ENCODE results near the gene IFNLR1.

The IFNLR1 gene

GRCh38 chr1:24138476-24139221 lies 48.4 kb downstream of the IFNLR1 start:
- Histone ChIP-seq H3K27me3 (no peaks in the 10 kb centered on the region), H3K36me3 (no peaks in the 10 kb centered on the region), H3K4me1 (no peaks in the 10 kb centered on the region), H3K4me3 (ENCODE audit: low read depth, low read length) (no peak overlapping the region), H3K9me3 (no peaks in the 10 kb centered on the region)
- DNase-seq: no peak
- no peak for TF ChIP-seq CTCF (IDR thresholded peaks at IDR 0.05; ENCODE audit: low read depth, low read length)

- H3K4me3 ChIP-seq (ENCODE audit: low read depth, low read length): no peak overlapping the region
- H3K4me1 ChIP-seq: no peaks in the 10 kb centered on the region
- no peak for TF ChIP-seq CTCF (IDR thresholded peaks at IDR 0.05; ENCODE audit: low read depth, low read length)
These were observed 50.0 kb downstream of the IFNLR1 start for GRCh38 chr1:24136956-24137539.

DNA sequence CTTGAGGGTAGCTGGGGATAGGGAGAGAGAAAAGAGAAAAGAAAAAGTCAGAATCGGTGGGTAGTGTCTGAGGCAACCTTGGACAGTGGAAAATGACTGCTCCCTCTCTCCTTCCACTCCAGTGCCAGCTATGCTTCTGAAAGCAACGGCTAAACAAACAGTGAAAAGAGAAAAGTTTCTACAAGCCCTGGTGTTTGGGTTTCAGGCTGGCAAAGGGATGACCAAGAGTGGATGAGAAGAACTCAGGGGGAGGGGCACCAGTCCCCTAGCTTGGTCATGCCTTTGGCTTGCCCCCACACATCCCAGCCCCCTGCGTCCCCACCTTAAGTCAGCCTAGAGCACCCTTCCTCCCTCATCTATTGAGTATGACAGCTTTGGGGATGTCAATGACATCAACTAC lies 52.7 kb downstream of the IFNLR1 start:
- no peak for DNase-seq
- H3K27me3 ChIP-seq: no peaks in the 10 kb centered on the region
- H3K4me1 ChIP-seq: no peaks in the 10 kb centered on the region
- TF ChIP-seq CTCF (IDR thresholded peaks at IDR 0.05; ENCODE audit: low read depth, low read length): no peak
- H3K9me3 ChIP-seq: no peaks in the 10 kb centered on the region
- no peak overlapping the region for H3K4me3 ChIP-seq (ENCODE audit: low read depth, low read length)
- H3K36me3 ChIP-seq: no peaks in the 10 kb centered on the region

More at GRCh38 chr1:24136956-24137539, 50.0 kb downstream of the IFNLR1 start:
- no peaks in the 10 kb centered on the region for H3K36me3 ChIP-seq
- no peak for DNase-seq
- H3K9me3 ChIP-seq: no peaks in the 10 kb centered on the region
- H3K27me3 ChIP-seq: no peaks in the 10 kb centered on the region

DNA sequence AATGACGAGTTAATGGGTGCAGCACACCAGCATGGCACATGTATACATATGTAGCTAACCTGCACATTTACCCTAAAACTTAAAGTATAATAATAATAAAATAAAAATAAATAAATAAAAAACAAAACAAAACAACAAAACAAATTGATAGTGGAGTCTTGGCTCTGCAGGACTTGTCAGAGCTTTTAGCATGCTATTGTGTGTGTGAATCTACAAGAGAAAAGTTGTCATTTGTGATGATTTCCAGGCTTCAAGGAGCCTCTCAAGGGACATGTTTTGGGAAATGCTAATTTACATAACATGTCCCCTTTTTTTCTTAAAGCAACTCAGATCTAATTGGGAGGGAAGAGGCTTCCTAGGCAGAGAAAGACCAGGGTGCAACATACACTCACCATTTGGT lies 53.3 kb downstream of the IFNLR1 start:
- Histone ChIP-seq H3K4me1 (no peaks in the 10 kb centered on the region), H3K4me3 (ENCODE audit: low read depth, low read length) (no peak overlapping the region), H3K9me3 (no peaks in the 10 kb centered on the region), H3K27me3 (no peaks in the 10 kb centered on the region), H3K36me3 (no peaks in the 10 kb centered on the region)
- TF ChIP-seq CTCF (IDR thresholded peaks at IDR 0.05; ENCODE audit: low read depth, low read length): no peak
- DNase-seq: no peak

DNA sequence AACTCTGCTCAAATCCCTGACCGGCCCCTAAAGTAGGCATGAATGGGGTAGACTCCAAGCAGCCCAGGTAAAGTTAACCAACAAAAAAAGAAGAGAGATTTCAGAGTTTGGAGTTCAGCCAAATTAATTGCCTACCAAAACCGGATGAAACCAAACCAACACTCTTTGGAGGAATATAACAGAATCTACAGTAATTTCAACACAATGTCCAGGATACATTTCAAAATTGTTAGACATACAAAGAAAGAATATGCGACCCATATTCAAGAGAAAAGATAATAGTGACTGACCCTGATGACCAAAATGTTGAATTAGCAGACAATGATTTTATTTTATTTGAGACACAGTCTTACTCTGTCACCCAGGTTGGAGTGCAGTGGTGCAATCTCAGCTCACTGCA lies 56.7 kb downstream of the IFNLR1 start:
- H3K4me3 ChIP-seq (ENCODE audit: low read depth, low read length): no peak overlapping the region
- no peak for TF ChIP-seq CTCF (IDR thresholded peaks at IDR 0.05; ENCODE audit: low read depth, low read length)
- no peaks in the 10 kb centered on the region for H3K36me3 ChIP-seq
- H3K27me3 ChIP-seq: no peaks in the 10 kb centered on the region
- H3K4me1 ChIP-seq: no peaks in the 10 kb centered on the region
- H3K9me3 ChIP-seq: no peaks in the 10 kb centered on the region
- no peak for DNase-seq

DNA sequence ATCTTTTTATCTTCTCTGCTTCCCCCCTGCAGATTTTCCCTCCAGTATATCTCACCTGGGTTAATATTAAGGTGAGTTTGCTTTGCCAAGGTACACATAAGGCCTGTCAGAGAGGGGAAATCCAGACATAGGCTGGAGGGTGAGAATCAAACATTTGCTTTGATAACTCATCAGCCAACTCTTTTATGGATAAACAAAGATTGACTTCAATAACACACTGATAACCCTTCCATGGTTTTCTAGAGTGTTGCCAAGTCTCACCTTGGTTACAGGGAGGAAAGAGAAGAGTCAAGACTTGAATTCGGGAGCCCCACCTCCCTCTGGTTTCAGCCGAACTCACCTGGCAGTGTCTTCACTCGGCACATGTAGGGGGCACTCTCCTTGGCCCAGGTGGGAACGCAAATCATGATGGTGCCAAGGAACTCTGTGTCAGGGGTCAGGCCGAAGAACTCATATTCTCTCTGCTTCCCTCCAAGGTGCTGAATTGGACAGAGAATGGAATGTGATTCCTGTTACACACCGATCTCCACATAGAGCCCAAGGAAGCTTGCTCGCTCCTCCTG lies 59.2 kb downstream of the IFNLR1 start:
- no peak for TF ChIP-seq CTCF (IDR thresholded peaks at IDR 0.05; ENCODE audit: low read depth, low read length)
- Histone ChIP-seq H3K4me3 (ENCODE audit: low read depth, low read length) (no peak overlapping the region), H3K27me3 (no peaks in the 10 kb centered on the region), H3K4me1 (no peaks in the 10 kb centered on the region), H3K9me3 (no peaks in the 10 kb centered on the region), H3K36me3 (no peaks in the 10 kb centered on the region)
- DNase-seq: no peak
